GM18517 (cell line): ENCODE measurements around the gene CADM2.

ENCODE experiments used
- ATAC-seq: cut with Tn5 transposase; IDR thresholded peaks from one replicate; pipeline ENCODE4 v1.9.1; 2021; ENCODE audit warnings: mild to moderate bottlenecking, moderate library complexity; ENCODE audit not compliant: unreplicated experiment

The CADM2 gene

DNA sequence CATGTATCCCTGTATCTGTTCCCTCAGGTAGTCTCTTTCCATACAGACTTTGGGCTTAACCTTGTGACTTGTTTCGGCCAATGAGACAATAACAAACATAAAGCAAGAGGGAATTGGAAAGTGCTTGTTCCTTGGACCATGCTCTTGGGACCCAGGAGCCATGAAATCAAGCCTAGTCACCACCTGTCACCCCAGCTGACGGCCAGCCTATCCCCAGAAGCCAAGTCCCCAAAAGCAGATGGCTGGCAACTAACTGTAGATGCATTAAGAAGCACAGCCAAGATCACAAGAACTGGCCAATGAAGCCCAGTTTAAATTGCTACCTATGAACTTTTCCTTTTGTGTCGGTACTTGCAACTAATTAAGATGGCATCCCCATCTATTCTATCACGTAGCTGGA, 822.0 kb downstream of the CADM2 start:
- ATAC-seq, result no peak

- no peak for ATAC-seq
Measured at GRCh38 chr3:85781806-85782205, 823.0 kb downstream of the CADM2 start.

- ATAC-seq, result no peak
Measured at GRCh38 chr3:85783291-85783690, 824.5 kb downstream of the CADM2 start.

DNA sequence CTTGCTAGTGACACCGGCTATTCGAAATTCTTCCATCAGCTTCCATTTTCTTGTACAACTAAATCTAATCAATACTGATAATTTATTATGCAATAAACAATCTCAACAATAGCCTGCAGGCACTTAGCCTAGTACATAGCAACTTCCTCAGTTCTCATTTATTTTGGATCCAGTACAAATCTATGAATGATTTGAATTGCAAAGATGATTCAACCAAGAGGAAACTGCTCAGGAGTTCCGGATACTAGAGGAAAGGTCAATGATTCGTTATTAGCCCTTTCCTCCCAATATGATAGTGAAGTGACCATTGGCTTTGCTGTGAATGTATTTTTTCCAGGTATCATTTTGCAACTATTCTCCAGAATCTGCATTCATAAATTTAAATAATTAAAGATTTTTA, 827.0 kb downstream of the CADM2 start:
- ATAC-seq, result no peak

DNA sequence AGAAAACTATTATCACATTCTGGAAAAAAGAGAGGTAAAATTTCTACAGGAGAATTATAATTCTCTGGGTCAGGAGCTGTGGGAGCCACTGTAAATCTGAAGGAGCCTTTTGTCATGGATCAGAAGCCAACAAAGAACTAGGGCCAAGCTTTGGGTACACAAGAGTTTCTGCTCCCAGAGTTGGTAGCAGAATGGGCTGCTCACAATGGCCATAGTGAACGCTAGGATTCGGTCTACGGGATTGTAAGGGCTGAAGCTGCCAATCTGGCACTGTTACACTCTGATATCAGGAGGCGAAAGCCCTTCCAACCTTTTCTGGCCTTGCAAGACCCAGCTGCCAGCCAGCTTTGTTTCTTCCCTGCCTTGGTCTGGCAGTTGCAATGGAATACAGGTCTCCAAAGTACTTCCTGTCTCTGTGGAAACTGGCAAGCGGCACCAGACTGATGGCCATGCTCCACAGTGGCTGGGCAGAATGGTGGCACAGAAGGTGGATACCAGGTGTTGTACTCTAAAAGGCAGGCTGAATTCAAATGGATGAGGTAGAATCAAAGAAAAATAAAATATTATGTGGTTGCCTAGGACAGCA, 831.7 kb downstream of the CADM2 start:
- no peak for ATAC-seq

DNA sequence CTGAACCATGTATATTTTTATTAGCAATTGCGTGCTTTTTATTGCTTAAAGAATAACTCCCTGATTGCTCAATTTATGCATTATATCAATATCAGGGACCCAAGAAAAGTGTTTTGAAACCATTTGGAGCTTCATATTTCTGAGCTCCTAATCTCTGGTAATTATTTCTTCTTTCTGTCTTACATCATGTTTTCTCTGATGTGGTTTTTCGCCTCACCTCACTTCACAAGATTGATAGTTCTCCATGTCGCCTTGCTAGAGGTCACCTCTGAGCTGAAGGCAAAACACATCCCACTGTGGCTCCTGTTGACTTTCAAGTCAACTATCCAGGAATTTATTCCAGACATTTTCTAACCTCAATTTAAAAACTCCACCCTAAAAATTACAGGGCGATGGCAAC, 837.4 kb downstream of the CADM2 start:
- no peak for ATAC-seq

GRCh38 chr3:85800676-85801075, 841.9 kb downstream of the CADM2 start:
- no peak for ATAC-seq

GRCh38 chr3:85801955-85802354, 843.2 kb downstream of the CADM2 start:
- no peak for ATAC-seq

- ATAC-seq, result no peak
Measured at GRCh38 chr3:85808755-85809154, 850.0 kb downstream of the CADM2 start.

DNA sequence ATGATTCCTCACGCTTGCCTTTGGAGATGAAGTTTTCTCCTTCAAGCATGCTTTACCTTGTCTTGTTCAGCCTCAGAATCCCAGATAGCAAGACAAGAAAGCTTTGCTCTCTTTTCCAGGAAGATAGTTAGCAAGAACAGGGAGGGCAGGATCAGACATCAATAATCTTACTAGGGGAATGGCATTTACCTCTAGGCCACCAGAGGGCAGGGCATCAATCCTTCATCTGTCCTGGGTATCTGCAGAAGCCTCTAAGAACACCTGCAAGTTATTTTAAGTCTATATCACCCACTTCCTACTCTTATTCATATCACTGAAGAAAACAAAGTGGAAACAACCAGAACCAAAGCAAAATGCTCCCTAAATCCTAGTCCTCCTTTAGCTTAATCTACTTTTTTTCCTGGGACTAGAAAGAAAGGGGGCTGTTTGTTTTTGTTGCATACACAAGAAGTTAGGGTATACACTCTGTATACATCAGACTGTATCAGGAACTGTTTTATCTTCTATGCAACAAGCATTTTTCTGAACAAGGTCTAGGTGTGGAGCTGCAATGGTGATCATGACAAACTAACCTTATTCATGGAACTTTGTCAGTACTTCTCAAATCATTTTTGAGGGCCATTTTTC, 862.5 kb downstream of the CADM2 start:
- ATAC-seq, result no peak

- ATAC-seq, result no peak
Measured at GRCh38 chr3:85835857-85836440, 877.2 kb downstream of the CADM2 start.

DNA sequence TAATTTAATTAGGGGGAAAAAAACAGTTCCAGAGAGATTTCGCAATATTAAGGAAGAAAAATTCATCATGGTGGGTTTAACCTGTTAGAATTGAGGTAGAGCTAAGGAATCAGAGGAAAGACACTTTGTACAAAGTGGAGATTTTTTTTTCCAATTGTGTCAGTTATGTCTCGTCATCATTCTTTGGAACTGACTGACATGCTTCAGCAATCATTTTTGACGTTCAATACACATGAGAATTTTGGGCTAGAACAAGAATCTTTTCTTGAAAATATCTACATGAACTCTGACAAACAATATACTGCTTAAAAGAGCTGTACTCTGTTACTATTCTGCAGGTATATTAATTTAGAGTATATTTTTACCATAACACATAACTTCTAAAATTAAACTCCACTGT, 878.6 kb downstream of the CADM2 start:
- ATAC-seq, result no peak

DNA sequence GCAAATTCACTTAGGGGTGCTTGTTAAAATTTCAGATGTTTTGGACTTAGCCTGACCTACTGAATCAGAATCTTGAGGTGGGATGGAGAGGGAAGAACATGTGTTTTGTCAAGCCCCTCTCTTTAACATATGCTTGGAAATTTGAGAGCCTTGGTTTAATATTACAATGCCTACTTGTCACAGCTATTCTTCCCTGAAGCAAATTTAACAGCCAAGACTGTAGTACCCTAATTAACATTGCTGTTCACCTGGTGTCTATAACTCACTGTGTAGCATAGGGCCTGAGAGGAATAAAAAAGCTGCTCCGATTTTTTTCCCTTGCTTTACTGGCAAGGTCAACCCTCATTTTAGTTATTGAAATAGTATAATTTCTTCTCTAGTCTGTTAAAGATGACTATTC, 880.1 kb downstream of the CADM2 start:
- no peak for ATAC-seq

GRCh38 chr3:85842081-85842480, 883.3 kb downstream of the CADM2 start:
- ATAC-seq, result no peak

GRCh38 chr3:85846940-85847339, 888.2 kb downstream of the CADM2 start:
- ATAC-seq, result no peak

DNA sequence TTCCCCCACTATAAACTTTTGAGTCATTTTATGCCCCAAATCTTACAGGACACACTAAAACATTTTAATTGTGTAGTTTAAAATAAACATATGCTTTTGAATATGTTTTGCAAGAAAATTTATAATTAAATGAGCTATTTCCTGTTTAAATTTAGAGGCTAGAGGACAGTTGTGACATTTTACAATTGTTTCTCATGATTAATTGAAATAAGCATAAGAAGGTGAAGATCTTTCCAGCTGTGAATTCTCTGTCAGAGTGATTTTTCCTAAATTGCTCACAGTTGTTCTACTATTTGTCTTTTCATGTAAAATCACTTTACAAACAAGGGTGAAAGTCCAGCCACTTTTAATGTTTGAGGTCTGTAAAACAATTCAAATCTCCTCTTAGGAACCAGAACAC, 892.3 kb downstream of the CADM2 start:
- no peak for ATAC-seq

- no peak for ATAC-seq
Measured at GRCh38 chr3:85853805-85854204, 895.0 kb downstream of the CADM2 start.

DNA sequence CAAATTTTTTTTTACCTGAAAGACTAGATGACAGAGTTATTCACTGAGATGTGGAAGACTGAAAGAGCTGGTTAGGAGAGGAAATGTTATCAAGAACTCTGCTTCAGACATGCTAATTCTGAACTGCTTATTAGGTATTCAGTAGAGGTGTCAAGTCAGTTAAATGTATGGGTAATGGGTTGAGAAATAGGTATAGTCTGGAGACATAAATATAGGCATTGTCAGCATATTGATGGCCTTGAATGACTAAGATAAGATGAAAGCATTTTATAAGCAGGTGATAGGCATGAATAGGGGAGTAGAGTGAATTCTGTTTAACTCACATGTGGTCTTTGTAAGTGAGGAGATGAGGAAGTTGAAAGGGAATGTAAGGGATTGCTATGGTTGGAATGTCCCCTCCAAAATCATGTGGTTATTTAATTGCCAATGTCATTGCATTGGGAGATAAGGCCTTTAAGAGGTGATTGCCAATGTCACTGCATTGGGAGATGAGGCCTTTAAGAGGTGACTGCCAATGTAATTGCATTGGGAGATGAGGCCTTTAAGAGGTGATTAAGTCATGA, 904.2 kb downstream of the CADM2 start:
- ATAC-seq, result no peak

GRCh38 chr3:85864896-85865295, 906.1 kb downstream of the CADM2 start:
- ATAC-seq, result no peak

DNA sequence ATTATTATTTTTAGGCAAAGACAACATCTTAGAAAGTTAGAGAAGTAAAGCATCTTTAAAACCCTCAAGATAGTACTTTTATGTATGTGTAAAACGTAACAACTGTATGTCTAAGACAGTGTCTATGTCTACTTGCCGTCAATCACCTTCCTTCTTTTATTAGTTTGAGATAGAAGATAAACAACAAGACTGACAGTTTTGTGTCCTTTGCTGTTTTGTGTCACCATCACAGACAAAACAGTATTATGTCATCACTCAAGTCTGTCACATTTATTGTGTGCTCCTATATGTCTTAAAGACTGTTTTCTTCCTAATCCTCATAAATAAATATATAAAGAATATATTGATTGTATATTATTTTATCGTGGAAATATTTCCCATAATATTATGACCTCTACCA, 908.3 kb downstream of the CADM2 start:
- ATAC-seq, result no peak

GRCh38 chr3:85875589-85875988, 916.8 kb downstream of the CADM2 start:
- ATAC-seq, result no peak

- no peak for ATAC-seq
Measured at GRCh38 chr3:85877631-85878030, 918.8 kb downstream of the CADM2 start.
